T-helper 2 cell treated with Interferon-gamma antibody and Interleukin-4, amounts not matched to agents 100 ng/mL and 5 ng/mL, for 36 hours (primary cell): ENCODE measurements around the gene TEX10. TPM values are rescaled to one million over a fixed set of nuclear protein-coding genes. Genes with fewer than 3 reads are reported as not detected.
"Not testable (repeated sequence)": the region's sequence is repeated elsewhere in the genome, so short reads cannot be mapped to it uniquely, and the experiment has no call there.

Experiments used
- intact Hi-C: fragments of 100-400 bp; cut with micrococcal nuclease; formaldehyde crosslinking; loops from one replicate; pipeline ENCODE4 v1.15.1; 2023
- total RNA-seq: library from RNA; stranded (reverse); gene quantifications from 2 replicates; pipeline ENCODE4 v1.2.3, GENCODE V29; 2022

TEX10 gene
- total RNA-seq = 22.5 and 22.6 TPM in 2 replicates

GRCh38 chr9:100352727-100353505 is at the start of gene TEX10:
TSS of gene TEX10 (minus strand) at chr9:100352942. CDS start at chr9:100349363, 3,579 bp downstream.
- intact Hi-C loops = loop anchor here (1.0 to 5.0 kb wide), 8 partner anchors 58 to 1296 kb away; partner anchors contain the start of genes INVS, MRPL50, MSANTD3 and NR4A3

DNA sequence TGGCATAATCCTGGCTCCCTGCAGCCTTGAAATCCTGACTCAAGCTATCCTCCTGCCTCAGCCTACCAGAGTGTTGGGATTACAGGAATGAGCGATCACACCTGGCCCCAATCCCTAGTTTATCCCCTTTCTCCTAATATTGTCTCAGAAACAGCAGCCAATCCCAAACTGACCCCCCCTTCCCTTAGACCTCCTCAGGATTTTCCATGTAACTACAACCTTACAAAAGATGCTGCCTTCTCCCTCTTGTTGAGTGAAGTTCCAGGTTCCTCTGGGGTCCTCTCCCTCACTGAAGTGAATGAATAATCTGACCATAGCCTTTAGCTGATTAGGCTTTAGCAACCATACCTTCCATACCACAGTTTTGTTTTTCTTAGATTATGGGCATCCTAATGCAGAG is 48.3 kb upstream of the TEX10 start:
- intact Hi-C loops = no loop called here

DNA sequence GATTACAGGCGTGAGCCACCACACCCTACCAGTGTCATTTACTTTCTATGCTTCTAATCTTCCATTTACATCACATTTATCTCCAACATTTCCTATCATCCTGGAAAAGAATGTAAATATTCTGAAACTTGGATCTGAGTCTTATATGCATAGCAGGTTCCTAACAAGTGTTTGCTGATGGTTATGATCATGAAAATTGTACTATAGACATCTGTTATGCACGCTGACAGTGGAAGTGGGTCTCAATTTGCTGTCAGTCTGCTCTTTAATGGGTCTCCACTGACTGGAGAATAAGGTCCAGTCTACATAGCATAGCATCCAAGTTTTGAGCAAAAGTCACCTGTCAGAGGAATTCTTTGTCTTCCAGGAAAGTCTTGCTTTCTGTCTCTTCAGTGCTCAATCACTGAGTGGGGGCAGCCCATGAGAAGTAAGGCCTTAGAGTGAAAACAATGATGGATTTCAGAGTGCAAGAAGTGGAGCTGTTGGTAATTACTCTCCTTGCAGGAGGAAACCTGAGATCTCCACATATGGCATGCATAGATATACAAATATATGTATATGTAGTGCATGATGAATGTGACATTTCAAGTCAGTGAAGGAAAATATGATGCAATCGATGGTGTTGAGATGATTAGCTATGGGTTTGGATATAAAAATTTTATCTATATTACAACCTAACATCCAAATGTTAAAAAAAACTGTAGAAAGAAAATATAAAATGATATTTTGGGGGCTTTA is 45.0 kb upstream of the TEX10 start:
- intact Hi-C loops = no loop called here

- intact Hi-C loops = no loop called here
These were observed 44.0 kb upstream of the TEX10 start for GRCh38 chr9:100396769-100397168.

- intact Hi-C loops = no loop called here
These were observed 42.1 kb upstream of the TEX10 start for GRCh38 chr9:100394816-100395215.

- intact Hi-C loops = no loop called here
These were observed 41.4 kb upstream of the TEX10 start for GRCh38 chr9:100394032-100394695.

GRCh38 chr9:100392989-100393388 is 40.2 kb upstream of the TEX10 start:
- intact Hi-C loops = not testable (repeated sequence)

DNA sequence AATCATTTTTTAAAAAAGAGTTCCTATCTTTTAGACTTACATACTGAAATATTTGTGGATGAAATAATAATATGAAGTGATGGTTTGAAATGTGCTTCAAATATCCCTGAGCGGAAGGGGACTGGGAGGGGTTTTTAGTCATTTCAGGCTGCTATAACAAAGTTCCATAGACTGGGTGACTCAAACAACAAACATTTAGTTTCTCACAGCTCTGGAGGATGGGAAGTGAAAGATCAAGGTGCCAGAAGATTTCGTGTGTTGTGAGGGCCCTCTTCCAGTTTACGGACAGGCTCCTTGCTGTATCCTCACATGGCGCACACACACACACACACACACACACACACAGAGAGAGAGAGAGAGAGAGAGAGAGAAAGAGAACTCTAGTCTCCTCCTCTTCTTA is 27.1 kb upstream of the TEX10 start:
- intact Hi-C loops = no loop called here

DNA sequence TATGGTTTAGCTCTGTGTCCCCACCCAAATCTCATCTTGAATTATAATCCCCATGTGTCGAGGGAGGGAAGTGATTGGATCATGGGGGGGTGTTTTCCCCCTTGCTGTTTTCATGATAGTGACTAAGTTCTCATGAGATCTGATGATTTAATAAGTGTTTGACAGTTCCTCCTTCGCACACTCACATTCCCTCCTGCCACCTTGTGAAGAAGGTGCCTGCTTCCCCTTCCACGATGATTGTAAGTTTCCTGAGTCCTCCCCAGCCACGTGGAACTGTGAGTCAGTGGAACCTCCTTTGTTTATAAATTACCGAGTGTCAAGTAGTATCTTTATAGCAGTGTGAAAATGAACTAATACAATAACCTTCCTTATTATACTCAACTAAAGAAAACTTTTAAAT is 24.3 kb upstream of the TEX10 start:
- intact Hi-C loops = no loop called here

GRCh38 chr9:100375658-100376057 is 22.9 kb upstream of the TEX10 start:
- intact Hi-C loops = no loop called here

DNA sequence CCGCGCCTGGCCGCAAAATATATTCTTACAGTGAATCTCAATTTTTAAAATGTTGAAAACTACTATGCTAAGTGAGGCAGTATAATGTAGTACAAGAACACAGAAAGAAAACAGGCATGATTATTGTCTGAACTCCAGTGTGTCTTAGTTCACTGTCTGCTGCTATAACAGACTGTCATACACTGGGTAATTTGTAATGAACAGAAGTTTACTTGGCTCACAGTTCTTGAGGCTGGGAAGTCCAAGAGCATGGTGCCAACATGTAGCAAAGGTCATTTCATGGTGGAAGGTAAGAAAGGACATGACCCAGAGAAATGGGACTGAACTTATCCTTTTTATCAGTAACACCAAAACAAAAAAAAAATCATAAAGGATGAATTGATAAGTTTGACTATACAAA is 19.9 kb upstream of the TEX10 start:
- intact Hi-C loops = no loop called here

DNA sequence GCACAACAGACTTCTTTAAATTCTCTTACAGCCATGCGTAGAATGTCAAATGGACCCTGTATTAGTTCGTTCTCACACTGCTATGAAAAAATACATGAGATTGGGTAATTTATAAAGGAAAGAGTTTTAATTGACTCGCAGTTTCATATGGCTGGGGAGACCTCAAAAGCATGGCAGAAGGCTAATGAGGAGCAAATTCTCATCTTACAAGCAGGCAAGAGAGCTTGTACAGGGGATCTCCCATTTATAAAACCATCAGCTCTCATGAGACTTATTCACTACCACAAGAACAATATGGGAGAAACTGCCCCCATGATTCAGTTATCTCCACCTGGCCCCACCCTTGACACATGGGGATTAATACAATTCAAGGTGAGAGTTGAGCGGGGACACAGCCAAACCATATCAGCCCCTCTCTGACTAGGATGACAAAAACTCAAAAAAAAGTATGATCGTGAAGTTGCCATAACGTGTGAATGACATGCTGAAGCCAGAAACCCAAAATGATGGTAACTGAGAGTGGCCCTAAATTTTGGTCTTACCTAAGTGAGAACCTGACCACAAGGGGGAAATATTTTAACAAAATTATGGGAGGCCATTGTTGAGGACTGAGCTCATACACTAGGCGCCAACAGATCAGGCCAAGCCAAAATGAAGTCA is 17.5 kb upstream of the TEX10 start:
- intact Hi-C loops = no loop called here

- intact Hi-C loops = no loop called here
These were observed 15.9 kb upstream of the TEX10 start for GRCh38 chr9:100368672-100369071.

DNA sequence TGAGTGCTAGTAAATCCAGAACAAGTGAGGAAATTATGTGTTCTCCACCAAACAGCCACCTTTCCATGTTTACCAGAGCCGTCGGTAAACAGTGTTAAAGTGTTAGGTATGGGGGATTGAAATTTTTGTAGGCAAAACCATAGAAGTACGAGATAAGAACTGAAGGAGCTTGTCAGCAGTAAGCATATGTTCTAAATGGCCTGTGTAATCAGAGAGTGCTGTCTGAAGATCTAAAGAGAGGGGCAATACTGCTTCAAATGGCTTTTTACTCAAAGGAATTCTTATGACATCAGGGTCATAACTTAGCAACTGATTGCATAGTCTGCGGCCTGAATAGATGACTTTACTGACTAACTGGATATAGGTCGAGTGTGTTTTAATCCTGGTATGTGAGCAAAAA is 13.4 kb upstream of the TEX10 start:
- intact Hi-C loops = no loop called here

- intact Hi-C loops = no loop called here
These were observed 11.3 kb upstream of the TEX10 start for GRCh38 chr9:100364013-100364412.

DNA sequence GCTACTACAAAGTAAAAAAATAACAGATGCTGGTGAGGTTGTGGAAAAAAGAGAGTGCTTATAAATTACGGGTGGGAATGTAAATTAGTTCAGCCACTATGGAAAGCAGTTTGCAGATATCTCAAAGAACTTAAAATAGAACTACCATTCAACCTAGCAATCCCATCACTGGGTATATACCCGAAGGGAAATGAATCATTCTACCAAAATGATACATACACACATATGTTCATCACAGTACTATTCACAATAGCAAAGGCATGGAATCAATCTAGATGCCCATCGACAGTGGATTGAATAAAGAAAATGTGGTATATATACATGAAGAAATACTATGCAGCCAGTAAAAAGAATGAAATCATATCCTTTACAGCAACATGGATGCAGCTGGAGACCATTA is 6.3 kb upstream of the TEX10 start:
- intact Hi-C loops = no loop called here

DNA sequence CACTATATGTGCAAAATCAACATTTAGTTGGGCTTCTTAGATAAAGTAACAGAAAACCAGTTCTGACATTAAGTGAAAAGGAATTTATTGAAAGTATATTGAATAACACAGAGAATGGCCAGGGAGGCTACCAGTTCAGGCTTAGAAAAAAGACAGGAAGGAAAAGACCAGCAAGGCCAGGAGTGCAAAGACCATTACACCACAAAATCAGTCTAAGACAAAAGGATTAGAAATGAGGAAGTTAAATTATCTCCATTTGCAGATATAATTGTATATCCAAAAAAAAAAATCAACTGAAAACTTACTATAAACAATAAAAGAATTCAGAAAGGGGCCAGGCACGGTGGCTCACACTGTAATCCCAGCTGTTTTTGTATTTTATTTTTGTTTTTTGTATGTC is 4.8 kb upstream of the TEX10 start:
- intact Hi-C loops = no loop called here

DNA sequence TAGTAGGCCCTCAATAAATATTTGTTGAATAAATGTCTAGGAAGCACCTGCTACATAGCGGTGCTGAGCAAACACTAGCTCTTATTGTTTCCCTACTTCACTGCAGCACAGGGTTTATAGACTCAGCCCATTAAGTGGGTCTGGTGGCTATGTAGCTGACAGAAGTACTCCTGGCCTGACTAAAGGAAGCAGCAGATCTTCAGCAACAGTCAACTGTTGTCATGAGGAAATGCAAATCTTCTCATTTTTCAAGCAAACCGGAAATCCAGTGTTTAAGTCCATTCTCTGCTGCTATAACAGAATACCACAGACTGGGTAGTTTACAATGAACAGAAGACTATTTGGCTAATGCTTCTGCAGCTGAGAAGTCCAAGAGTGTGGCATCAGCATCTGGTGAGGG is 2.8 kb upstream of the TEX10 start:
- intact Hi-C loops = no loop called here

DNA sequence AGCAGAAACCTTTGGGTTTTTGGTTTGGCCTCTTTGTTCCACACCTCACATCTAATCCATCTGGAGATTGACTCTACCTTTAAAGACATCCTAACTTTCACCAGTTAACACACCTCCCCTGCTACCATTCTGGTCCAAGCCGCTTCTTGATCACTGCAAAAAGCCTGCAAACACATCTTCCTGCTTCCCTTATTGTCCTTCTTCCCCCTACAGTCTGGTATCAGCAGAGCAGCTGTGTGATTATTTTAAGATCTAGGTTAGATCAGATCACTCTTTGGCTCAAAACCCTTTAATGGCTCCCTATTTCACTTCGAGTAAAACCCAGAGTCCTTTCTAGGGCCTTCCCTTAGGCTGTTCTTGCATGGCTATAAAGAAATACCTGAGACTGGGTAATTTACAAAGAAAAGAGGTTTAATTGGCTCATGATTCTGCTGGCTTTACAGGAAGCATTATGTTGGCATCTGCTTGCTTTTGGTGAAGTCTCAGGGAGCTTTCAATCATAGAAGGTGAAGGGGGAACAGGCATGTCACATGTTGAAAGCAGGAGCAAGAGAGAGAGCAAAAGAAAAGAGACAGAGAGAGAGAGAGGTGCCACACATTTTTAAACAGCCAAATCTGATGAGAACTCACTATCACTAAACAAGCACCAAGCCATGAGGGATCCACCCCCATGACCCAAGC is 1.5 kb upstream of the TEX10 start:
- intact Hi-C loops = loop anchor here (5.0 kb wide), 2 partner anchors 532 to 1297 kb away; partner anchors contain the start of gene NR4A3

- intact Hi-C loops = loop anchor here (1.0 to 5.0 kb wide), 7 partner anchors 75 to 1295 kb away; partner anchors contain the start of genes INVS, MRPL50, MSANTD3 and NR4A3
These were observed 478 bp downstream of the TEX10 start for GRCh38 chr9:100352201-100352726.
